HG03097 (cell line): ENCODE results near the gene RACGAP1.
"Not testable (repeated sequence)": the region's sequence is repeated elsewhere in the genome, so short reads cannot be mapped to it uniquely, and the experiment has no call there.

Experiments
- ATAC-seq: cut with Tn5 transposase; IDR thresholded peaks from one replicate; pipeline ENCODE4 v1.9.1; 2021; ENCODE audit not compliant: unreplicated experiment, low FRiP score

RACGAP1 gene

DNA sequence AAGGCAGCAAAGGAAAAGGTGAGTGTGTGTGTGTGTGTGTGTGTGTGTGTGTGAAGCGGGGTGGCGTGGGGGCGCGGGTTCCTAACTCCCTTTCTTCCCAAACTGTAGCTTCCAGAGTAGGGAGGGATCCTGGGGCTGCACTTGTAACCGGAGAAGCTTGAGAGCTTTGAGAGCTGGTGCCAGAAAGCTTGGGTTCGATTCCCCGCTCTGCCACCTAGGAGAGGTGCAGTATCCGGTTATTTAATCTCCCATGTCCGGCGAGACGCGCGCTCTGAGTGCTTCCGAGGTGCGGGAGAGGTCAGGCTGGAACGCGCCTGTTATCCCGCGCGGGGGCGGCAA, 7.2 kb upstream of the RACGAP1 start:
- no peak for ATAC-seq

DNA sequence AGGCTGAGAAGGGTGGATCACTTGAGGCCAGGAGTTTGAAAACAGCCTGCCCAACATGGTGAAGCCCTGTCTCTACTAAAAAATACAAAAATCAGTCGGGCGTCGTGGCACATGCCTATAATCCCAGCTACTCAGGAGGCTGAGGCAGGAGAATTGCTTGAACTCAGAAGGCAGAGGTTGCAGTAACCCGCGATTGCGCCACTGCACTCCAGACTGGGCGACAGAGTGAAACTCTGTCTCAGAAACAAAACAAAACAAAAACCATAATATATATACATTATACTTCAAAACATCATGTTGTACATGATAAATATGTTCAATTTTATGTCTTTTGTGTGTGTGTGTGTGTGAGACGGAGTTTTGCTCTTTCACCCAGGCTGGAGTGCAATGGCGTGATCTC, 5.2 kb upstream of the RACGAP1 start:
- ATAC-seq = not testable (repeated sequence)

DNA sequence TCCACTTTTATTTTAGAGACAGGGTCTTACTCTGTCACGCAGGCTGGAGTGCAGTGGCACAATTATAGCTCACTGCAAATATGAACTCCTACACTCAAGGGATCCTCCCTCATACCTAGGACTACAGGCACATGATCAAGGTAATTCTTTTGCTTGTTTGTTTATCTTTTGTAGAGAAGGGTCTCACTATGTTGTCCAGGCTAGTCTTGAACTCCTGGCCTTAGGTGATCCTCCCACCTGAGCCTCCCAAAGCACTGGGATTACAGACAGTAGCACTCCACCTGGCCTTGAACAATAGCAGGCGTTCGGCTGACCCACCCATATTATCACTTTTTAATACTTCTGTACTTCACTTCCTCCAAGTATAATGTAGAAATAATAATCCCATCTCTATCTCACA, 1.4 kb upstream of the RACGAP1 start:
- ATAC-seq = no peak

DNA sequence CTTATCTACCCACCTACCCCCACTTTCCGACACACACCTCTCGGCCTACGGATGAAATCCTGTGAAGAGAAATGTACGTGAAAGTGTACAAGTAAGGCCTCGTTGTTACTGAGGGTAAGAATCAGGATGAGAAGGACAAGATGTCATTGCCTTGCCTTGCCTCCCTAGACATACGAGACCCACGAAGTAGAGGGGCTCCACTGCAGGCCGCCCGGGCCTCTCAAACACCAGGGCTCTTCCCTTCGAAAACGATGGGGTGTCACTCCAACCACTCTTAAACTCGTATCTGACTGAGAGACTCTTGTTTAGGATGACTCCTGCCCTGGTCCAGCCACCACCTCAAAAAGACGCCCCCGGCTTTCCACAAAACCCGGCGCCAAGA, 498 bp downstream of the RACGAP1 start:
- ATAC-seq = peak; percentile 14

DNA sequence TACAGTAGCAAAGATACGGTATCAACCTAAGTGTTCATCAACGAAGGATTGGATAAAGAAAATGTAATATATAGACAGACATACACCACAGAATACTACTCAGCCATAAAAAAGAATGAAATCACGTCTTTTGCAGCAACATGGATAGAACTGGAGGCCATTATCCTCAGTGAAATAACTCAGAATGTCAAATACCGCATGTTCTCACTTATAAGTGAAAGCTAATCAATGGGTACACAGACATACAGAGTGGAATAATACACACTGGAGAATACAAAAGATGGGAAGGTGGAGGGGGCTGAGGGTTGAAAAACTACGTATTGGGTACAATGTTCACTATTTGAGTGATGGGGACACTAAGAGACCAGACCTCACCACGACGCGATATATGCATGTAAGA, 1.1 kb downstream of the RACGAP1 start:
- ATAC-seq = no peak

DNA sequence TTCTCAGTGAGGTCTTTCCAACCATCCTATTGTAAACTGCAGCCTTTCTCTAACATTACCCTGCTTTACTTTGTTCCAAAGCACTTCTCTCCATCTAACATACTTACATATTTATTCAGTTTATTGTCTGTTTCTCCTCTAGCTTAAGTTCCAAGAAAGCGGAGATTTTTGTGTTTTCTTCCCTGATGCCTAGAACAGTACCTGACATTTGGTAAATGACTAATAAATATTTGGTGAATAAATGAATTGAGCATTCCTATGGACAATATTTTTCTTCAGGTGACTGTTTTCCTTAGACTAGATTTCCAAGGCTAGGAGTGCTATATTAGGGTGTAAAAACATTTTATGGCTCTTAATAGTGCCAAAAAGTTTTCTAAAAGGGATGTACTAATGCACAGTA, 2.4 kb downstream of the RACGAP1 start:
- no peak for ATAC-seq

DNA sequence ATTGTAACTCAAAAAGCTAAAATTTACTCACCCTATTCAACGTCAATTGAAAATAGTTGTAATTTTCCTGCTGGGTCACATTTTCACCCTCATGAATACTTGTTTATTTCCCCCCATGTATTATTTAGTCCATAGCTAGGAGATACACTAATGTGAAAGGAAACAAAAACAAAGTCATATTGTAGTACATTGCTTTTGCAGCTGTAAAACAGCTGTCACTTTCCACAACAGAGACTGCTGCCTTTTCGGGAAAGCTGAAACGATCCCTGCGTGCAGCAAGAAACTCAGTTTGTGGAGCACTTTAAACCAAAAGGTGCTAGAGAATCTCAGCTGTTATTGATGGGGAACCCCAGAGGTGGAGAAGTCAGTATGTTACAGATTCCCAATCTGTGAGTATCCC, 4.3 kb downstream of the RACGAP1 start:
- no peak for ATAC-seq

DNA sequence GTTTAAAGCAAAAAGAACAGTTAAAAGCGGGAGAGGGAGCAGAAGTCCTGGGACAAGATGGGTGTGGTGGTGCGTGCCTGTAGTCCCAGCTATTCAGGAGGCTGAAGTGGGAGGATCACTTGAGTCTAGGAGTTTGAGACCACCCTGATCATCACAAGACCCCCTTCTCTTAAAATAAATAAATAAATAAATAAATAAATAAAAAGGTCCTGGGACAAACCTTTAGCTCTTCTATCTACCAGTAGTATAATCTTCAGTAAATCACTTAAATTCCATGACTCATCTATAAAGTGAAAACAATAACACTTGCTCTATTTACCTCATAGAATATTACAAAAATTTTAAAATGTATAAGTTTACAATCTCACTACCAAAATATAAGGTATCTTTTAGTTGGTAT, 5.8 kb downstream of the RACGAP1 start:
- no peak for ATAC-seq

DNA sequence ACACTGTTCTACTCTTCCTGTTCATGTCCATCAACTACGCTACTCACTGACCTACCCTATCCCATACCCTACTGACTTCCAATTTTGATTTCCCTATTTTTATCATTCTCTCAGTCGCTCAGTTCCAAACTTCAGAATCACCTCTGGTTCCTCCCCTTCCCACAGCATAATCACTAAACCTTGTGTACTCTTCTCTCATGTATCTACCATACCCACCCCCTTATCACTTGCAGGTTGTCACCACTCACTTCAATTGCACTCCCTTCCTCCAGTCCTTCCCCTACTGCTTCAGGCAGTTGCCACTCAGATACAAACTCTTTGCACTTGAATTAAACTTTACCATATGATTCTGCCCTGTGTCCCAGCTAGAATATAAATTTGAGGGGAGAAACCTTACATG, 6.3 kb downstream of the RACGAP1 start:
- ATAC-seq = no peak

DNA sequence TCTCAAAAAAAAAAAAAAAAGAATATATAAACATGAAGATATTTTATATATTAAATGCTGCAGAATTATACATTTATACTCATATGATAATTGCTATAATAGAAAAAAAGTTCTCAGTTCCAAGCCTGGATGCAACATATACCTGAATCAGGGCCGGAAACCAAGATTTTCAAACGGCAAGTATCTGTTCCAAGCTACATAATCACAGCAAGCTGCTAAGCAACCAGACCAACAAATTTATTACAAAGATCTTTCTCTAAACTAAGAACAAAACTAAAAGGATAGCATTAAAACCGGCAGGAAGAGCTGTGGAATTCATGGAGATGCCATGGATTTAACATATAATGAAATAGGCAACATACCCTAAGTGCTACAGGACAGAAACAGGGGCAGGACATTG, 7.1 kb downstream of the RACGAP1 start:
- no peak for ATAC-seq

DNA sequence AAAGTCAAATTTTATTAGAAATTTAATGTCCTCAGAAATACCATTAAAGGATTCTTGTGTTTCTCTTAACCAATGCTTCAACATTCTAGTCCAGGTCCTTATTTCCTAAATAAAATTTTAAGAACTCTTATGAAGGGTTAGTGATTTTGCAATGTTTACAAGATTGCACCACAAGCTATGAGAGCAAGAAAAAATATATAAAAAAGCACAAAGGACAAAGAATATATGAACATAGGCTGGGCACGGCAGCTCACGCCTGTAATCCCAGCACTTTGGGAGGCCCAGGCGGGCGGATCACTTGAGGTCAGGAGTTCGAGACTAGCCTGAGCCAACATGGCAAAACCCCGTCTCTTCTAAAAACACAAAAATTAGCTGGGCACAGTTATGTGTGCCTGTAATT, 7.7 kb downstream of the RACGAP1 start:
- no peak for ATAC-seq

DNA sequence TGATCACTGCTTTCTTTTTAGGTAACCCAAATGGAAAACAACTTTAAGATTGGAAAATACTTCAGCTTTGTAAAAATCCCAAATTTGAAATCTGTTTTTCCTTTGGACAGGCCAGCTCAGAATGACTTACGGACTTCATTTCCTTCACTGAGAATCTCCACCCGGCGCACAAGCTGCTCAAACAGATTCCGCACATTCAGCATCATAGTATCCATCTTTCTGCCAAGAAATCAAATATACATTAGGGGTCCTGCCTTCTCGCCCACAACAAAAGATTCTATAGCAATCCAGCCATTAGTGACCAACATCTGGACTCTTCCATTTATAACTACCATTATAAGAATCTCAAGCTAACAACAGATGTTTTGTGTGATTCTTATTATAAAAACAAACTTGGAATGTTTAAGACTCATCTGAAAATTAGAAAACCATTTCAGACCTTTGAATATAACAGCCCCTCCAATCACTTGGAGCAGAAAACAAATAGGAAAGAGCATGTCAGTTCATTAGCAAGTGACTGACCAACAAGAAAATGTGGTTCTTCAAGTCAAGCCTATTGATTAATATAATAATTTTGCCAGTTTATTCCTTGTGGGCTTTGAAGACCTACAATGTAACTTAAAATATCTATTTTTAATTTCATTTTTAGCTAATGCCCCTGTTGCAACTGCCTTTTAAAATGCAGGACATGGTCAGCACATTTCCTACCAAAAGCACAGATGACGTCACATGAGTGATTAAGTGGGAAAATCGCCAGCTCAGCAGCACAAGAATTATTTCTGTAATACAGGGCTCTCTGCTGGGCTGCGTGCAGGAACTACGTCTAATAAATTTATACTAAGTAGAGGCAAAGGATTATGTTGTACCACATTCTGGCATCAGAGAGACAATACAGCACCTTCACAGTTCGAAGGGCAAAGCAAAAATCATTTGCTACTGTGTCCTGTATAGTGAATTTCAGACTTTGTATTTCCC, 8.5 kb downstream of the RACGAP1 start:
- no peak for ATAC-seq

DNA sequence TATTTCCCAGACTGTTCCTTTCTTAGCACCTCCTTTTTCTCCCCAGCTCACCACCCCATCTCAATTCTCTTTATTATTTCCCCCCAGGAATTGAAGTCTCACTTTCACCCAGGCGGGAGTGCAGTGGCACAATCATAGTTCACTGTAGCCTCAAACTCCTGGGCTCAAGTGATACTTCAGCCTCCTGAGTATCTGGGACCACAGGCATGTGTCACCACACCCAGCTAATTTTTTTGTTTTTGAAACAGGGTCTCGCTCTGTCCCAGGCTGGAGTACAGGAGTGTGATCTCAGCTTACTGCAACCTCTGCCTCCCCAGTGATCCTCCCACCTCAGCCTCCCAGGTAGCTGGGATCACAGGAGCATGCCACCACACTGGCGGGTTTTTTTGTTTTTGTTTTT, 11.0 kb downstream of the RACGAP1 start:
- ATAC-seq = no peak

DNA sequence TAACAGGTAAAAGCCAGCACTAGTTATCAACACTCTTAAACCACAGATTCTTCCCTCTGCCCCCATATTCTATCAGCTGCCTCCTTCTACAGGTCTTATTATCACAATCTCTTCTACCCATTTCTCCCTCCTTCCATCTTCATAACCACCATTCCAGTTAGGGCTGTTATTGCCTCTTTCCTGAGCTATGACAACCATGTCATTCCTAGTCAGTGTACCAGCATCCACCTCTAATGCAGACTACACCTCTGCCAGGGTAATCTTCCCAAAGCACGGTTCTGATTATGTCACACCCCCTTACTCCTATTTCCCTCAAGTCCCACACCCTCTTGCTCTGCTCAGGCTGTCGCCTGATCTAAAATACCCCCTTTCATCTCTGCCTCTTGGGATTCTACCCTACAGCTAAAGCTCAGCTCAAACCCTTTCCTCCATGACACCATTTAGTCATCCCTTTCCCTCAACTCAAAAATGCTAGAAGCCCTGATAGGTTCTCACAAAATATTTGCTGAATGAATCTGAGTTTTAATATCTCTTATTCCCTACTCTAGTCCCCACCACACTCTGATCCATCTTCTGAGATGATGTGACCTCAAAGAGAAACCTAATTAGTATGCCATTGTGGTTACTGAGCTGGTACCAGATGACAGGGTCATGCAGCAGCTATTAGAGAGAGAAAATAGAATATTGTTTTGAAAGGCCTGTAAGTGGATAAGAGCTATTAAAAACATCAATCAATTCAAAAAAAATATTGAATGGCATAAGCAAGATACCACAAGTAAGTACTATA, 11.7 kb downstream of the RACGAP1 start:
- ATAC-seq = no peak

DNA sequence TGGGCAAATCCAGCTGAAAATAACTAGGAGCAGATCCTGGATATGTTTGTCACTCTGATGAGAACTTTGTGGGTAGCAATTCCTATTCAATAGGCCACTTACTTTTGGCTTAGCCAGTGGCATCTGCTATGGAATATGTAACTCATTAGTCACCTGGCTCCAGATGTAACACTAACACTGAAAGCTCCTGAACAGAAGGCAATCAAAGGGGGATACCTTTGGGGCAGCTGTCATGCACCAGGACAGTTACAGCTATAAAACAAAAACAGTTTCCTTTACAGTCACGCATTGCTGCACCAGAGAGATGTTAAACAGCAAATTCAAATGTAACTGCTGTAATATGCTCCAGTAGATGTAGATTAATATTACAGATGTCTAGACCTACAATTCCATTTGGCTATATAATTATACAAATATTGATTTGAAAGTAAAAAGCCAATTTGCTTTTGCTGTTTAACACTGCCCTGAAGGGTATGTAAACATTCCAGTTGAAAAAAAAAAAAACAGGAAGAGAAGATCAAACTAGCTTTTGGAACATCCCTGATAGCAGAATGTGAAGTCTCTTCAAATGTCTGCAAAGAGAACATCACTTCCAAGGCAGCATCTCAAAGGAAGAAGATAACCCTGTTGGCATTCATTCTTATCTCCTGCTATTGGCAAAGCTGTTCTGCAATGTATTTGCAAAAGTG, 18.4 kb downstream of the RACGAP1 start:
- no peak for ATAC-seq

DNA sequence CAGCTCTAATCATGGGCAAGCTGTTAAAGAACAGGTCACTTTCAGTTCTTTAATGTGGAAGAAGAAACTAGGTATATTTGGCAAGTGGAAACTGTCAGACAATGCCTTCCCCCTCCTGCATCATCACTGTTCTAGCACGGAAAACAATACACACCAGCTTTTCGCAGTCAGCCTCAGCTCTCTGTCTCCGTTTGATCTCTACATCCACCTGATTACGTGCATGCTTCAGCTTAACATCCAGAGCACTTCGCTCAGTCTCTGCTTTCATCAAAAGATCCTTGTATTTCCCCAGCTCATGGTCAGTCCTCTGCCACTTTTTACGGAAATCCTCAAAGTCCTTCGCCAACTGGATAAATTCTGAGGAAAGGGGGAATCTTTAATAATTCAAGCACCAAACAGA, 19.0 kb downstream of the RACGAP1 start:
- ATAC-seq = no peak

DNA sequence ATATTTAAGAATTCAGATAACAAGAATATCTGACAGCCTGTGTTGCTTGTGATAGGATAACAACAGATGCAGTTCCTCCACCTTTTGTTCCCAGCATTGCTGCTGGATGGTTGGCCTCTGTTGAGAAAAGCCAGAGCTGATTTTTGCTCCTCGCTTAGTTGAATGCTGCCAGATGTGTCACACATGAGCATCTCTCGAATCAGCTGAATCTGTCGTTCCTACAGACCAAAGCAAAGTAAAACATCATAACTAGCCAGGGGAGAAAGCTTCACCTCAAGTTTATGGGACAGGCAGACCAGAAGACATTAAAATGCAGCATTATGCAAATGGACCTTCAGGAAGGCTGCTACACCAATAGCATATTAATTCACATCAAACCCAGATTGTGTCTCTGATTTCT, 20.1 kb downstream of the RACGAP1 start:
- no peak for ATAC-seq

DNA sequence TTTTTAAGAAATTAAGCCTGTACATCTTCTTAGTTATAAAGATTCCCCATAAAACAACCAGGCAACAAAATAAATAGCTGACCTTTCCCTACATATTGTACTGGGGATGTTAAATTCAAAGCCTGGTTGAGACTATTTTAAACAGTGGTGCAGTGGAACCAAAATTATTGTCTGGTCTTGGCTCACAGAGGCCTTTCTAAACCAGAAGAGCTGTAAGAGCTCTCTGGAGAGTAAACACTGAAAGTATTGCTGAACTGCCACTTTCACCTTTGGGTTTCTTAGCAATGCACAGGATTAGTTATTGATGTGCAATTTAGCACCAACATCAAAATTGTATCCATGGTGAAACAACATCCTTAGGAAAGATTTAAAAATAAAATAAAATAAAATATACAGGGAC, 20.6 kb downstream of the RACGAP1 start:
- ATAC-seq = no peak

DNA sequence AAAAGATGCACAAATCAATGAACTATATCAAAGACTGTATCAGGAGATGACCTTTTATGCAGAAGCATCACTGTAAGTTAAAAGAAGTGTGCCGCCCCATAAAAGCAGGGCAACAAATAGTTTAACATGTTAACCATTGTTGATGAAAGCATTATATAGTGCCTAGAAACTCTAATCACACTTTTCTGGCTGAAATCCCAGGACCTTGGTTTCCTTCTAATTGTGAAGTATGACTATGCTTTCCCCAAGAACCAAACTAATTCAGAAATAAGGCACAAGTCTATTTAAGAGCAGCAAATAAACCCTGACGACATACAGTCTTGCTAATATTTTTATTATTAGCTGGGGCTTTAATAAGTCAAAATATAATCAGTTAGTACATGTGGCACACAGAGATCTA, 21.7 kb downstream of the RACGAP1 start:
- no peak for ATAC-seq

DNA sequence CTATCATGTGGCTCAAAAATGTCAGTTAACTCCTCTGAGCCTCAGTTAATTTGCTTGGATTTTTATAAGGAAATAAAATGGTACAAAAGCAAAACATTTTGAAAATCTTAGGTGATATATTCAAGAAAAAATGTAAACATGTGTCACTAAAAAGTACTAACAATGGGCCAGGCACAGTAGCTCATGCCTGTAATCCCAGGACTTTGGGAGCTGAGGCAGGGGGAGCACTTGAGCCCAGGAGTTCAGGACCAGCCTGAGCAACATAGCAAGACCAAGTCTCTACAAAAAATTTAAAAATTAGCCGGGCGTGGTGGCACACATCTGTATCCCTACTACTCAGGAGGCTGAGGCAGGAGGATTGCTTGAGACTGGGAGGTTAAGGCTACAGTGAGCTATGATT, 26.8 kb downstream of the RACGAP1 start:
- ATAC-seq = no peak

DNA sequence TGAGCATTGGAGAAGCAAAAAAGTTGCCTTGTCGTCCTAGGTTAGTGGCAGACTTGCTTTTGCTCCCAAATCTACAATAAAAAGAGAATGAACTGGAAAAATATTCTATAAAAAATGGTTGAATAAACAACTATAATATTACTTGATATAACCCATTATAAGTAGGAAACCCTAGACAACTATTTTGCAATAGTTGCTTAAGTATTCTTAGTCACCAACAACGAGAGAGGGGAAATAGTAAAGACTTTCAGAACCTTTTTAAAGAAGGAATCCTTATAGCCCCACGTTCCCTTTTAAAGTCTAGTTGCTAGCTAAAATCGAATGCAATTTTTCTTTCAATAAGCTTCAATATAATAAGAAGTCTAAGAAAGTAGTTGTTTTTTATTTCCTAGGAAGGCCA, 35.0 kb downstream of the RACGAP1 start:
- ATAC-seq = no peak
